ENCODE measurements around the gene TSFM. TPM values are rescaled to one million over a fixed set of nuclear protein-coding genes. Genes with fewer than 3 reads are reported as not detected.
"Not testable (repeated sequence)": the region's sequence is repeated elsewhere in the genome, so short reads cannot be mapped to it uniquely, and the experiment has no call there.

TSFM gene
- total RNA-seq, 2 donors from 2014 or later, result 15.9 to 16.4 TPM

DNA sequence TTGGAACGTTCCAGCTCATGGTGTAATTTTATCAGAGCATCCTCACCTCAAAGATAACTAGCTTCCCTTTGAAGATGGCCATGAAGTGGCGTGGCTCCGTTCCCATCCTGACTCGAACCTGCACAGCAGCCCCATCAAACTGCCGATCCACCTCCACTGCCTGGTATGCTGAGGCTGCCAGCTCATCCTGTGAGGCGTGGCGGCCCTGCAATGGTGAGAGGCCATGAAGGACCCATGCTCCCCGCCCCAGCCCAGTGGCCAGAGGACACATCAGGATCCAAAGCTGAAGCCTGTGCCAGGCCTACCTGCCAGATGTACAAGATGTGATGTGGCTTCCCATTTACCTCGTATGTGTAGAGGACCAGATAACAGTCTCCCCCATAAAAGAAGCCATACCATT lies 24.7 kb downstream of the TSFM start:
- intact Hi-C loops (cut with DNase I), result no loop called here
- peak; percentile 62 for DNase-seq (ENCODE audit: low spot score)

DNA sequence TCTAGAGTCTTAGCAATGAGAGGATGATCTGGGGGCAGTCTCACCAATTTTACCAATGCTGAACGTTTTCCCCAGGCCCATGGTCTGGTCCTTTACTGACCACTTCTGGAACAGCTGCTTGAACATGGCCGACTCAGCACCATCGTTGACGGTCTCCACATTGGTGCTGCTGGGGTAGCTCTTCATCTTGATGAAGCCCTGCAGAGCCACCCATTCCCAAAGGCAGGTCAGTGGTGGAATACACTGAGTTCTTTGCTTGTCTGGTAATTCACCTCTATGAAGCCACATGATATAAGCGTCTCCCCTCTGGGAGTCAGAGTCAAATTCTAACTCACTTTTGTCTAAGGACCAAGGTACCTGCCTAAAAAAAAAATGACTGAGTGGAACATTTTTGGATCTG lies 25.8 kb downstream of the TSFM start:
- intact Hi-C loops (cut with DNase I), result no loop called here
- DNase-seq (ENCODE audit: low spot score), result peak; percentile 36

DNA sequence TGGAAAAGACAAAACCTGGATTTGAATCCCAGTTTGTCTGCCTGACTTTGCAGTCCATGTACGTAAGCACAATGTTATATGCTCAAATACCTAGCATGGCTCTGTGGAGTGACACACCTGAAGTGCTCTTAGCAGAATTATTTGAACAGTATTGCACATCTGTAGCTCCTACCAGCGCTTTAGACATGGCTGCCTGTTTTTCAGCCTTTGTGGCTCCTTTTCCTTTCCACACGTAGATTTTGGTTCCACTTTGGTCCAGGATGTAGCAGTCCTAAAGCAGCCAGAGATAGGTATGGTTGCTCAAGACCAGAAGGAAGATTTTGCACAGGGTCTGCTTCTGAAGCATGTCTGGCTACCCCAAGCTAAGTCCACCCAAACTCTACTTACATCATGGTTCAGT lies 26.8 kb downstream of the TSFM start:
- no peak for DNase-seq (ENCODE audit: low spot score)
- intact Hi-C loops (cut with DNase I), result no loop called here

DNA sequence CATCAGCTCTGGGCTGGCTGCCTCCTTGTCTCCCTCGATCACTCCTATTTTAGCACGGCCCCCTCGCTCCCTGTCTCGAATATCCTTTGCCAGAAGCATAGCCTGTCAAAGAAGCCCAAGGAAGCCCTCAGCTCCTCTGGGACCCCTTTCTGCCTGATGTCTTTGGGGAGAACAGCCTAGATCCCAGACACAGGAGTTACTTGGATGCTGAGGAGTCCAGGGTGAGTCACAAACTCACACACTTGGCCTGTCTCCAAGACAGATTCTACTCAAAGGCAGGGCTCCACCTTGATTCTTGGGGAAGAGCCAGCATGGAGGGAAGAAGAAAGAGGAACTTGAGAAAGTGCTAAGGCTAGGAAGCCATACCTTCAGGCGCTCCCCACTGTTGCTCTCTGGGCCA lies 27.9 kb downstream of the TSFM start:
- DNase-seq (ENCODE audit: low spot score), result no peak
- intact Hi-C loops (cut with DNase I), result no loop called here

DNA sequence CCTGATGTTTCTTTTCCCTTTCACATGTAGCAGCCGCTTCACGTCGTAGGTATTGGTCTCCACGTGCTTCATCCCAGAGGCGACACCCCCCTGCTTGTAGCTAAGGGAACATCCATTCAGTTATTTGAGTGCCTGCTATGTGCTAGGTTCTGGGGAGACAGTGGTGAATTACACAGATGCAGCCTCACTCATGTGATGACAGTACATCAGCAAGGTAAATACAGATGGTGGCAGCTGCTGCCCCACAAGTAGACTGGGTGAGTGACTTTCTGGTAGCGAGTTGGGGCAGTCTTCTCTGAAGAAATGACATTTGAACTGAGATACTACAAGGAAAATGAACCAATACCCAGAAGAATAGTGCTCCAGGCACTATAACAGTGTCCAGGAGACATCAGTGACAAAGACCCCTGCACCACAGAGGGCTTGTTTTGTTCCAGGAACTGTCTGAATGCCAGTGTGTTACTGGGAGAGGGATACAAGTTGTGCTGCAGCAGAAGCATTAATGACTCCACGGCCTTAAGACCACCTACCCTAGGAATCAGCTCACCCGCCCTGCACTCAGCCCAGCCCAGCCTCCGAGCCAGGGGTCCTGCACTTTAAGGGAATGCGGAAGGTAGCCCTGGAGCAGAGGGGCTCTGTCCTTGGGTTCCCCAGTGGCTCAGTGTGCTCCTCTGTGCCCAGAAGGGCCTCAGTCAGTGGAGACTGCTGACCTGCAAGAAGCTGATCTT lies 28.6 kb downstream of the TSFM start:
- intact Hi-C loops (cut with DNase I), result no loop called here
- DNase-seq (ENCODE audit: low spot score), result peak; percentile 55

GRCh38 chr12:57813111-57813970 lies 30.8 kb downstream of the TSFM start:
- DNase-seq (ENCODE audit: low spot score), result peak; percentile 70
- intact Hi-C loops (cut with DNase I), result no loop called here

DNA sequence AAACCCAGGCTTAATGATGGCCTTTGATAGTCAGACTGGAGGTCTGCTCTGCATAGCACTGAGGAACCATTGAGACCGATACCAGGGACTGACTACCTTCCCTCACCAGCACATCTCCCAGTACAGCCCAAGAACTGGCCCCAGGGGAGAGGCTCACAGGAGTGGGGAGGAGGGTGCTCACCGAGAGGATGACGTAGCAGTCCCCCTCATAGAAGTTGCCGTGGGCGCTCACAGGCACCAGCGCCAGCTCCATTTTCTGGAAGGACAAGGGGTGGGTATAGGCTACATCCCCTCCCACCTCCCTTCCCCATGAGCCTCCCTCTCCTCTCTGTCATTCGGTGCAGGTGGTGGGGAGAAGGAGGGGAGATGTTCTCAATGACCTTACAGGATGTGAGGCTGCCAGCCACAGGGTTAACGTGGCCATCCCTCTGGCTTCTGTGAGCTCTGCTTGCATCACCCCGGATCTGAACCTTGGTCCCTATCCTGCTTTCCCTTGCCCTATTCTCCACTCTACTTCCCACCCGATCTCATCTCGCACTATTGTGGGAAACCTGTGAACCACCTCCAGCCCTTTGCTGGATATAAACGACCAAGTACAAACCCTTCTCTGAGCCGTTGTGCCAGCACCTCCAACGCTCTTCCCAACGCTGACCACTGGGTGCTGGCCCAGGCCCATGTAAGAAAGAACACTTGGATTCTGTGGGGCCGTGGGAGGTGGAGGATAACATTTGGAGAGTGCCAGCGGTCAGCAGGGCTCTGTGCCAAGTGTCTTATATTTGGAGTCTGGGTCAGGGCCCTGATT lies 31.6 kb downstream of the TSFM start:
- intact Hi-C loops (cut with DNase I), result no loop called here
- DNase-seq (ENCODE audit: low spot score), result peak; percentile 83

GRCh38 chr12:57815177-57816000 lies 32.8 kb downstream of the TSFM start:
- peak; percentile 73 for DNase-seq (ENCODE audit: low spot score)
- intact Hi-C loops (cut with DNase I), result no loop called here

GRCh38 chr12:57816001-57816854 lies 33.6 kb downstream of the TSFM start:
- DNase-seq (ENCODE audit: low spot score), result peak; percentile 64
- intact Hi-C loops (cut with DNase I), result no loop called here

DNA sequence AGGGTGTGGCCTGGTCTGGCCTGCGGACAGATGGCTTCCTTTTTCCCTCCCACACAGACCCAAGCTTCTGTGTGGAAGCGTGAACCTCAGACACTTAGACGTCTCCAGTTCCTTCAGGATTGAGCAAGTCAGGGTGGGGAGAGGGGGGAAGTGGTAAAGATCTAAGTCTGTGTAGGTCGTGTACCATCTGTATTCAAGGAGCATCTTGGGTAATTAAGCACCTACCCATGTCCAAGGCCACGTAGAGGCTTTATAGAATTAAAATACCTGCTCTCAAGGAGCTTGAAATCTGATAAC lies 34.2 kb downstream of the TSFM start:
- DNase-seq (ENCODE audit: low spot score), result peak; percentile 80
- intact Hi-C loops (cut with DNase I), result no loop called here

- intact Hi-C loops (cut with DNase I), result no loop called here
- DNase-seq (ENCODE audit: low spot score), result peak; percentile 31
These were observed 34.8 kb downstream of the TSFM start for GRCh38 chr12:57817261-57817989.

GRCh38 chr12:57817990-57818331 lies 35.4 kb downstream of the TSFM start:
- intact Hi-C loops (cut with DNase I); DNase-seq (ENCODE audit: low spot score): not testable (repeated sequence)

- not testable (repeated sequence) for DNase-seq (ENCODE audit: low spot score)
These were observed 37.5 kb downstream of the TSFM start for GRCh38 chr12:57820119-57820518.

GRCh38 chr12:57821015-57821414 lies 38.4 kb downstream of the TSFM start:
- DNase-seq (ENCODE audit: low spot score), result not testable (repeated sequence)
- intact Hi-C loops (cut with DNase I), result loop anchor here in 1 of 2 donors (10.0 kb wide), 1 partner anchor 556 kb away; no protein-coding TSS in a partner anchor

More at GRCh38 chr12:57820119-57820518, 37.5 kb downstream of the TSFM start:
- intact Hi-C loops (cut with DNase I), result loop anchor here in 1 of 2 donors (10.0 kb wide), 1 partner anchor 555 kb away; no protein-coding TSS in a partner anchor

DNA sequence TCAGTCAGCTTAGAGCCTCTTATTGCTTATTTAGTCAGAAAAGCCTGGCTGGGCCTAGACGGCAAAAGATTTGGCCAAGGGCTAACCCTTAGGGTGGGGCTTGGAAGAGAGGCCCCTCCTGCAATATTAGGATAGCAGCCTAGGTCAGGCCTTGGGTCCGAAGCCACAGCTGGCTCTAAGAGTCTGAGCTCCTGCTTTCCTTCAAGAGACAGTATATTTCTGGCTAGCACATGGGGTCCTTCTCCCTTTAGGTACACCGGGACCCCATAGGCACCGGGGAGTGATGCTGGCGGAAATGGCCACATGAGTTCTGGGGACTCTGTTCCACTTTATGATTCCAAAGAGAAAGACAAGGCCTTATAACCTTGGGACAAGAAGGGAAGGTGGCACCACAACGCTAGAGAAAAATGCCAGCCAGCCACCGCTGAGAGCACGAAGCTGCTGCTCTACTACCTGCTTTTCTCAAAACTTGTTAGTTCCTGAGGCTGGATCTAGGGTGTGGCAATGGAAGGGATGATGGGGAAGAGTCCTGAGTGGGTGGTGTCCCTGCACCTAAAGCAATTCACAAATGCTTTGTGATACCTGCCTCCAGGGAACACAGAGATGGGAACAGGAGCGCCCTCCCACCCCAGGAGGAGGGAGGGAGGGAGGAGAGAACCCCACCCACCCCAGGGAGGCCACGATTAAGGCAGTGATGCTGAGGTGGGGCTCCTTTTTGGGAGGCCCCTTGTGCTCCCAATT lies 39.1 kb downstream of the TSFM start:
- no peak for DNase-seq (ENCODE audit: low spot score)
- intact Hi-C loops (cut with DNase I), result loop anchor here in 1 of 2 donors (10.0 kb wide), 1 partner anchor 557 kb away; no protein-coding TSS in a partner anchor

DNA sequence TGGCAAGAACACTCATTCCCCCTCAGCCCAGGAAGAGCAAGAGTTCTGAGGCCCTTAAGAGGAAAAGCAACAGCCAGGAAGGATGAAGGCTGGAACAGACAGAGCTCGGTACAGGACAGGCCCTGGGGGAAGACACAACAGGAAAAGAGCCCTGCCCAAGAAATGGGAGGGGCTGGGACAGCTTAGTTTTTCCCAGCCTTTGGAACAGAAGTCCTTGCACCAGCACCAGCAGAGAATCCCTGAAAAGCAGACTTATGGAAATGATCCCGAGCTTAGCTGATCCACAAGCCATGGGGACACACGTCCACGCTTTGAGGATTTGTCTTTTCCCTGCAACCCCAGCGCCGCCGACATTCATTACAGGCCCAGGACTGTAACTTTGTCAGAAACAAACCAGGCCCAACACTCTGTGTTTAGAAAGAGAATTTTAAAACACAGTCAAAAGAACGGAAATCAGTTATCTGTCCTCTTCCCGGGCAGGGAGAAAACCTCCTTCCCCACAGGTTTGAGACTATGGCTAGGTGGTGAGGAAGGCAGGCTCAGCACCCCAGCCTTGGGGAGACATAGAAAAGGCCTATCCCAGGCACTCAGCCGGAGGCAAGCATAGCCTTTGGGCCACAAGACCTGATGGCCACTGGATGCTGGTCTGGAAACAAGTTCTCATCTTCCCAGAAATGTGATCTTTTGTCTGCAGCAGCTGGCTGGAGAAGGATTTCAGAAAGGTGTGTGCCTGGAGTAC lies 40.0 kb downstream of the TSFM start:
- intact Hi-C loops (cut with DNase I), result loop anchor here in 1 of 2 donors (10.0 kb wide), 1 partner anchor 558 kb away; no protein-coding TSS in a partner anchor
- DNase-seq (ENCODE audit: low spot score), result no peak

All from posterior vena cava (tissue), 2 donors.